ENCODE measurements around the gene CCR8.

DNA sequence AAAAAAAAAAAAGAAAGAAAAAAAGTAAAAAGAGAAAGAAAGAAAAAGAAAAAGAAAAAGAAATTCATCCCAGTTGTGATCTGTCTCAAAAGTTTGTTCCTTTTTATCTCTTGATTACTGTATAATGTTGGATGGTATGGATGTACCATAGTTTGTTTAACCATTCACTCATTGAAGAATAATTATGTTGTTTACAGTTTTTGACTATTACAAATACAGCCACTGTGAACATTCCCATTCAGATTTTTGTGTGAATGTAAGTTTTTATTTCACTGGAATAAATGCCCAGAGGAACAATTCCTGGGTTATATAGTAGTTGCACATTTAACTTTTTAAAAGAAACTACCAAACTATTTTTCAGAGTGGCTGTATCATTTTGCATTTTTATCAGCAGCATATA, 10.3 kb upstream of the CCR8 start:
- TF ChIP-seq, protein P1, sequence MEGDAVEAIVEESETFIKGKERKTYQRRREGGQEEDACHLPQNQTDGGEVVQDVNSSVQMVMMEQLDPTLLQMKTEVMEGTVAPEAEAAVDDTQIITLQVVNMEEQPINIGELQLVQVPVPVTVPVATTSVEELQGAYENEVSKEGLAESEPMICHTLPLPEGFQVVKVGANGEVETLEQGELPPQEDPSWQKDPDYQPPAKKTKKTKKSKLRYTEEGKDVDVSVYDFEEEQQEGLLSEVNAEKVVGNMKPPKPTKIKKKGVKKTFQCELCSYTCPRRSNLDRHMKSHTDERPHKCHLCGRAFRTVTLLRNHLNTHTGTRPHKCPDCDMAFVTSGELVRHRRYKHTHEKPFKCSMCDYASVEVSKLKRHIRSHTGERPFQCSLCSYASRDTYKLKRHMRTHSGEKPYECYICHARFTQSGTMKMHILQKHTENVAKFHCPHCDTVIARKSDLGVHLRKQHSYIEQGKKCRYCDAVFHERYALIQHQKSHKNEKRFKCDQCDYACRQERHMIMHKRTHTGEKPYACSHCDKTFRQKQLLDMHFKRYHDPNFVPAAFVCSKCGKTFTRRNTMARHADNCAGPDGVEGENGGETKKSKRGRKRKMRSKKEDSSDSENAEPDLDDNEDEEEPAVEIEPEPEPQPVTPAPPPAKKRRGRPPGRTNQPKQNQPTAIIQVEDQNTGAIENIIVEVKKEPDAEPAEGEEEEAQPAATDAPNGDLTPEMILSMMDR (conservative IDR thresholded peaks at IDR 0.05 in 1 of 2, IDR thresholded peaks at IDR 0.05 in 1 of 2; ENCODE audit: low read depth in 1 of 2, low read length in 2 of 2): no peak
- TF ChIP-seq EZH2 (IDR thresholded peaks at IDR 0.05; ENCODE audit: low read length, missing control alignments): no peak

Measured in fibroblast of lung (primary cell).